Spinal cord (tissue), 10 donors: Measurements from ENCODE around the gene OAT. TPM values are rescaled to one million over a fixed set of nuclear protein-coding genes. Genes with fewer than 3 reads are reported as not detected.
A peak's percentile ranks its signal among the peaks of the same experiment; 100 is the strongest.

Source experiments
- DNase-seq, 6 donors: peaks; one replicate each; pipeline versions ENCODE4 v3.0.0 to v3.0.0-alpha.2; 2013 to 2015; ENCODE audit warnings: low spot score in 6 of 6, low read depth in 4 of 6
- H3K27ac ChIP-seq: one replicate; pipeline ENCODE4 v1.5.1; 2013; ENCODE audit warnings: low read depth, low read length, control low read depth
- H3K27me3 ChIP-seq: one replicate; pipeline ENCODE4 v1.6.1; 2013; ENCODE audit warnings: low read length; ENCODE audit not compliant: control insufficient read depth, insufficient read depth
- H3K36me3 ChIP-seq: one replicate; pipeline ENCODE4 v1.6.1; 2013; ENCODE audit warnings: low read length; ENCODE audit not compliant: control insufficient read depth, insufficient read depth
- H3K4me1 ChIP-seq: one replicate; pipeline ENCODE4 v1.6.1; 2013; ENCODE audit warnings: low read length; ENCODE audit not compliant: control insufficient read depth, insufficient read depth
- H3K4me3 ChIP-seq: one replicate; pipeline ENCODE4 v1.5.1; 2013; ENCODE audit warnings: low read depth, low read length, control low read depth
- H3K9me3 ChIP-seq: one replicate; pipeline ENCODE4 v1.6.1; 2013; ENCODE audit warnings: low read length; ENCODE audit not compliant: control insufficient read depth, insufficient read depth
- WGBS: methylation state at CpG from one replicate; pipeline ENCODE4 v1.1.5; 2013; ENCODE audit warnings: missing lambda C conversion rate; ENCODE audit not compliant: insufficient coverage; 5-methylcytosine and 5-hydroxymethylcytosine counted together
- long read RNA-seq, 4 donors: transcript quantifications; one replicate each; lab custom pipeline, GENCODE V29; 2026
- polyA plus RNA-seq, 2 donors: library from polyadenylated mRNA; unstranded; fragments of 120-200 nt; gene quantifications; one replicate each; pipeline ENCODE4 v1.2.1, GENCODE V29; 2013; ENCODE audit not compliant: insufficient read length in 2 of 2
- total RNA-seq, 2 donors: library from RNA; depleted of rRNA in 1 of 2; stranded (reverse); fragments of 120-200 nt in 1 of 2; fragments of >200 nt in 1 of 2; gene quantifications; one replicate each; pipeline versions ENCODE4 v1.2.3 to v1.2.4, GENCODE V29; 2013 to 2014
- donor health status: healthy.

The OAT gene
- total RNA-seq (100 to 1,000 TPM; 137 to 231 TPM), polyA plus RNA-seq (100 to 1,000 TPM; 153 to 183 TPM)
- long read RNA-seq, donor 1, transcript OAT-201 (10 exons, 2,048 nt): major isoform, 71 of 104 reads
- long read RNA-seq, donor 1, partial matches to known transcripts: 27 of 104 reads
- long read RNA-seq, donor 1, other reads (novel, unspliced or antisense): 0 of 104 reads
- long read RNA-seq, donor 2, transcript OAT-201 (10 exons, 2,048 nt): major isoform, 38 of 39 reads
- long read RNA-seq, donor 2, partial matches to known transcripts: 0 of 39 reads
- long read RNA-seq, donor 2, other reads (novel, unspliced or antisense): 0 of 39 reads
- long read RNA-seq, donor 3, transcript OAT-201 (10 exons, 2,048 nt): major isoform, 44 of 45 reads
- long read RNA-seq, donor 3, partial matches to known transcripts: 0 of 45 reads
- long read RNA-seq, donor 3, other reads (novel, unspliced or antisense): 0 of 45 reads
- long read RNA-seq, donor 4, transcript OAT-201 (10 exons, 2,048 nt): major isoform, 31 of 42 reads
- long read RNA-seq, donor 4, partial matches to known transcripts: 10 of 42 reads
- long read RNA-seq, donor 4, other reads (novel, unspliced or antisense): 0 of 42 reads

- Histone ChIP-seq H3K27ac (peak within 1 kb of the TSS; percentile 81), H3K4me1 (peaks cover 18% of the 10 kb centered on the region), H3K4me3 (peak within 1 kb of the TSS; percentile 75), H3K36me3 (no peaks in the 10 kb centered on the region), H3K9me3 (no peaks in the 10 kb centered on the region), H3K27me3 (peaks cover 4% of the 10 kb centered on the region)
- 1% methylated on average over 70 of the region's 70 CpGs for WGBS
- peak; percentile 86 to 99 (median 94) for DNase-seq
Observed at GRCh38 chr10:124418726-124419501, at the start of gene OAT. Gene OAT, minus strand, starts transcription at chr10:124418923. Its CDS starts 6,752 bp downstream, at chr10:124412171.

- H3K27me3 ChIP-seq: no peaks in the 10 kb centered on the region
- no peak overlapping the region for H3K4me3 ChIP-seq
- no peak overlapping the region for H3K27ac ChIP-seq
- H3K36me3 ChIP-seq: peaks cover 25% of the 10 kb centered on the region
- WGBS: 89% methylated on average over 3 of the region's 4 CpGs
- peaks cover 23% of the 10 kb centered on the region for H3K4me1 ChIP-seq
- H3K9me3 ChIP-seq: no peaks in the 10 kb centered on the region
- DNase-seq: no peak
Observed at GRCh38 chr10:124467165-124467564, 48.4 kb upstream of the OAT start.

GRCh38 chr10:124465777-124466488 is 47.2 kb upstream of the OAT start:
- DNase-seq: no peak
- WGBS: 56% methylated on average over 7 of the region's 9 CpGs
- H3K4me1 ChIP-seq: peaks cover 28% of the 10 kb centered on the region
- no peaks in the 10 kb centered on the region for H3K9me3 ChIP-seq
- H3K27ac ChIP-seq: no peak overlapping the region
- H3K27me3 ChIP-seq: no peaks in the 10 kb centered on the region
- peaks cover 25% of the 10 kb centered on the region for H3K36me3 ChIP-seq
- no peak overlapping the region for H3K4me3 ChIP-seq

DNA sequence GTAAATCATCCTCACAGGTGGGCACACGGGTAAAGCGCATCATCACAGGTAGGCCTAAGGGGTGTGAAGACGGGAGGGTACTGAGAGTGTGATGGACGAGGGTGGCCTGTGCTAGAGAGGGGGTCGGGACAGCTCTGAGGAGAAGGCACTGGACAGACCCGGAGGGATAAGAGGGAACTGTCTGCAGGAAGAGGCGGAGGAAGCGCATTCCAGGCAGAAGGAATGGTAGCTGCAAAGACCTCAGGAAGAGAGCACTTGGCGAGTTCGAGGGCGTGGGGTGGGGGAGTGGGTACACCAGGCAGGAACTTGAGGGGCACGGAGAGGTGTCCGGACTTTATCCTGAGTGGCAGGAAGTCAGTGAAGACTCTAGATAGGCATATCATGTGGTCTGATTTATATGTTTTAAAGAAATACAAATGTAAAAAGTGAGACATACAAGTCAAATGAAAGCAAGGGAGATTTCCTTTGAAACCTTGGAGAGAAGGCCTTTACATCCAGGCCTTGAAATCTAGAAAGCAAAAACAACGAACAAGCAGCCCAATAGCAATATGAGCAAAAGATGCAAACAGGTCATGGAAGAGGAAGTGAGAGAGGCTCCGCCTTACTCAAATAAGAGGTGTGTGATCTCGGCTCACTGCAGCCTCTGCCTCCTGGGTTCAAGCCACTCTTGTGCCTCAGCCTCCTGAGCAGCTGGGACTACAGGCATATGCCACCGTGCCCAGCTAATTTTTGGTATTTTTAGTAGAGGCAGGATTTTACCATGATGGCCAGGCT is 46.5 kb upstream of the OAT start:
- Histone ChIP-seq H3K9me3 (no peaks in the 10 kb centered on the region), H3K4me1 (peaks cover 28% of the 10 kb centered on the region), H3K36me3 (peaks cover 24% of the 10 kb centered on the region), H3K27me3 (no peaks in the 10 kb centered on the region), H3K27ac (no peak overlapping the region), H3K4me3 (no peak overlapping the region)
- DNase-seq: no peak
- WGBS: 82% methylated on average over 15 of the region's 17 CpGs

DNA sequence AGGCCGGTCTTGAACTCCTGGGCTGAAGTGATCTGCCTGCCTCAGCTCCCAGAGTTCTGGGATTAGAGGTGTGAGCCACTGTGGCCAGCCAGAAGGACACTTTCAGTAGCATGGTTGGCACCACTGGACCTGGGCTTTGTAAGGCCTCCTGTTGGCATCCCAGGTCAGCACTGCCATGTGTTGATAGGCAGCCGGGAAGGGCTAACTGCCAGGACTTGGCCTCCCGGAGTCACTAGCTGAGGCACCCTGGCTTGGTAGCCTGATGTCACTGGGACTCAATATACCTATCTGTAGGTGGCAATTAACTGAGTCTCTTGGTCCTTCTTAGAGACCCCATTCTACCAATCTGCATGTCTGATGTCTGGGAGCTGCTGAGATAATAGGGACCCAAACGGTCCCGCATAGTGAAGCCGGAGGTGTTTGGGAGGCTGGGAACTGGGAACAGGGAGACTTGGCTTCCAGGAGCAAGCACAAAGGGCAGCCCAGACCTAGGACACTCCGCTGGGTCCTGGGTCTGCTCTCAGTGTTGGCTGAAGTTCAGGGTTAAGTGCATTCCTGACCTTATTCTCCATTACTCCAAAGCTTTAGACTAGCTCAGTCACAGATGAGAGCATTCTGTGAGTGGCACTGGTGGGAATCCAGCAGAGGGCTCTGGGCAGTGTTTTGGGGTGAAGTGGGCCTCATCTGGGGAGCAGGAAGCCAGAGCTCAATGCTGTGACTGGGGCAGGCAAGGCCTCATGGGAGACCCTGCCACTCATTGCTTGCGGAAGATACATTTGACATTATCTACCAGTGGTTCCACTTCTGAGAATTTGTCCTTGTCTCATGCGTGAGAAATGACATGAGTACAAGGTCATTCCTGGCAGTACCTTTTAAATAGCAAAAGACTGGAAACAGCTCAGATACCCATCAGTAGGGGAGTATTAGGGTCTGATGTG is 45.6 kb upstream of the OAT start:
- Histone ChIP-seq H3K9me3 (no peaks in the 10 kb centered on the region), H3K4me1 (peaks cover 27% of the 10 kb centered on the region), H3K27me3 (no peaks in the 10 kb centered on the region), H3K4me3 (no peak overlapping the region), H3K36me3 (peaks cover 17% of the 10 kb centered on the region), H3K27ac (no peak overlapping the region)
- DNase-seq: no peak
- WGBS: 73% methylated on average over 4 of the region's 9 CpGs

DNA sequence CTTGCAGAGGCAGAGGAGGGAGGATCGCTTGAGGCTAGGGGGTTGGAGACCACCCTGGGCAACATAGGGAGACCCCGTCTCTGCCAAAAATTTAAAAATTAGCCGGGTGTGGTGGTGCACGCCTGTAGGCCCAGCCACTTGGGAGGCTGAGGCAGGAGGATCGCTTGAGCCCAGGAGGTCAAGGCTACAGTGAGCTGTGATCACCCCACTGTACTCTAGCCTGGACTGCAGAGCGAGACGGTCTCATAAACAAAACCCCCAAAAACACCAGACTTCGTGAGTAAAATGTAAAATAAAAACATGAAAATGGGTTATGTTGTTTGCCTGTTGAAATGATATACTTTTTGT is 43.6 kb upstream of the OAT start:
- Histone ChIP-seq H3K36me3 (peaks cover 7% of the 10 kb centered on the region), H3K27ac (no peak overlapping the region), H3K4me3 (peak overlapping the region; percentile 63), H3K4me1 (peaks cover 17% of the 10 kb centered on the region), H3K9me3 (no peaks in the 10 kb centered on the region), H3K27me3 (no peaks in the 10 kb centered on the region)
- DNase-seq: no peak
- WGBS: 37% methylated on average over 2 of the region's 8 CpGs

DNA sequence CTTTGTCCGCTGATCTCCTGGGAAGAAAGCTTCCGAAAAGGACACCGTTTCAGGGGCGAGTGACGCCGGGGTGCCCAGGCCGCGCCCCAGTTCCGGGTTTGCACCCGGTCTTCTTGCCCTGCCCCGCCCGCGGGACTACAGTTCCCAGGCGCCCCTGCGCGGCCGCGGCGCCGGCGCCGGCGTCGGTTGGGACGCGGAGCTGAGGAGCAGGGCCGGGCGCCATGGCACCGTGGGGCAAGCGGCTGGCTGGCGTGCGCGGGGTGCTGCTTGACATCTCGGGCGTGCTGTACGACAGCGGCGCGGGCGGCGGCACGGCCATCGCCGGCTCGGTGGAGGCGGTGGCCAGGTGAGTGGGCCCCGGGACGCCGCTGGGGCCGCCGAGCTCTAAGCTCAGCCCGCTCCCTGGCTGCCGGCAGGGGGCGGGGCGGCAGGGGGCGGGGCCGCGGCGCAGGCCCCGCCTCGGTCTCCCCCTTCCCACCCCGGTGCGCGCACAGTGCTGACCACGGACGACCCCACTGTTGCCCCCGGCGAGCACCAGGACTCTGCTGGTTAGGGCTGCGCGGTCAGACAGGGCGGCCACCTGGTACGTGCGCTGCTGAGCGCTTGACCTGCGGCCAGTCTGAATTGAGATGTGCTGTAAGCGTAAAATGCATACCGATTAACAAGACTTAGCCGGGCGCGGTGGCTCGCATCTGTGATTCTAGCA is 43.1 kb upstream of the OAT start, which contains the start of gene LHPP:
LHPP (plus strand) TSS at position 182 of the 706 bp plus-strand sequence; CDS start at position 222, 40 bp downstream.
- Histone ChIP-seq H3K27ac (no peak within 1 kb of the TSS), H3K9me3 (no peaks in the 10 kb centered on the region)

GRCh38 chr10:124460144-124460543 is 41.4 kb upstream of the OAT start:
- H3K4me1 ChIP-seq: peaks cover 17% of the 10 kb centered on the region
- no peak overlapping the region for H3K27ac ChIP-seq
- no peak for DNase-seq
- H3K9me3 ChIP-seq: no peaks in the 10 kb centered on the region
- H3K36me3 ChIP-seq: peaks cover 7% of the 10 kb centered on the region
- 84% methylated on average over 3 of the region's 5 CpGs for WGBS
- no peaks in the 10 kb centered on the region for H3K27me3 ChIP-seq
- H3K4me3 ChIP-seq: no peak overlapping the region

More for the DNA sequence above, 43.1 kb upstream of the OAT start, which contains the start of gene LHPP:
- WGBS: under 1% methylated on average over 81 of the region's 81 CpGs
- H3K4me1 ChIP-seq: peaks cover 17% of the 10 kb centered on the region
- DNase-seq: peak; percentile 69 to 95 (median 76)
- H3K27me3 ChIP-seq: no peaks in the 10 kb centered on the region
- peak within 1 kb of the TSS; percentile 63 for H3K4me3 ChIP-seq
- H3K36me3 ChIP-seq: peaks cover 7% of the 10 kb centered on the region
